ENCODE results near the gene ABRACL. TPM values are rescaled to one million over a fixed set of nuclear protein-coding genes. Genes with fewer than 3 reads are reported as not detected.

Gene ABRACL
- total RNA-seq, 1 experiment from 2014 or later: 75.7 TPM

DNA sequence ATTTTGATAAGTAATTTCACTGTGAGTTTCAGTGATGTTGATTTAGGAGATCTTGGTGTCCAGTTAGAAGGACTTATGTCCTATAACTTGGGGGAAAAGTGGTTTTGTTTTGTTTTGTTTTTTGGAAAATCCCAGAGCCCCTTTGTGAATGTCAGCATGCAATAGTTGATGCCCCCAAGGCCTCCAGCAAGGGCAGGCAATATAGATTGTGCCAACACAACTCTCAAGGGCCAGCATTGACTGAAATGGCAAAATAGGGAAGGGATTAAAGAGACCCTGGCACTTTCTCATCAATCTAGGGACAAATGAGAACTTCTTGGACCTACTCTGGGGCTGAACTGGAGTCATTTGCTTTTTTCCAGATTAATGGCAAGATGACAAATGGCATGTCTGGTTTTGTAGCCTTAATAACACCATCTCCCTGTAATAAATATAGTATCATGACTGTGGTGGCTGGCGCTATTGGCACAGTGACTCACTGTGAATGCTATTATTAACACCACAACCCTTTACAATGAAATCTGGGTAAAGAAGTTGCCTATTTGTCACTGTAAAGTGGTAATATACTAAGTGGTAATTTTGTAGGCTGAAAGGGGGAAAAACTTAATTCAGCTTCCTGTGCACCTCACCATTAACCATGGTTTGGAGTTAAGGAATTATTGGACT lies 51.8 kb downstream of the ABRACL start:
- DNase-seq (ENCODE audit: low read depth, low spot score): no peak
- in situ Hi-C loops (cut with HindIII; ENCODE audit: low pct_unique_long_range_greater_than_20kb, low sequenced_read_pairs): no loop called here

DNA sequence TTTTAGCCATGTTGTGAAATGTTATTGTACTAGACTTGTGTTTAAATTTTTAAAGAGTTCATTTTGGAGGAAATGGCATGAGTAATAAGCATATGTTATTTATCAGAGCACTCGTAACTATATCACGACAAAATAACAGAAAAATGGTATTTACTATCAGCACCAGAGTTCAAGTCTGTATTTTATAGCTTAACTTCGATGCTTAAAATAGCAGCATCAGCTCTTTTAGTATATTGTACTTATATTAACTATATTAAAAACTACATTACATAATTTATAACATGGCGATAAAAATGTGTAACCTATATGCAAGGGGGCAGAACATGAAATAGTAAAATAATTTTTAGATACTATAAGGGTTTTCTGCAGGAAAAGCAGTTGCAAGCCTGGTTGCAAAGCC lies 52.9 kb downstream of the ABRACL start:
- in situ Hi-C loops (cut with HindIII; ENCODE audit: low pct_unique_long_range_greater_than_20kb, low sequenced_read_pairs): no loop called here
- DNase-seq (ENCODE audit: low read depth, low spot score): no peak

DNA sequence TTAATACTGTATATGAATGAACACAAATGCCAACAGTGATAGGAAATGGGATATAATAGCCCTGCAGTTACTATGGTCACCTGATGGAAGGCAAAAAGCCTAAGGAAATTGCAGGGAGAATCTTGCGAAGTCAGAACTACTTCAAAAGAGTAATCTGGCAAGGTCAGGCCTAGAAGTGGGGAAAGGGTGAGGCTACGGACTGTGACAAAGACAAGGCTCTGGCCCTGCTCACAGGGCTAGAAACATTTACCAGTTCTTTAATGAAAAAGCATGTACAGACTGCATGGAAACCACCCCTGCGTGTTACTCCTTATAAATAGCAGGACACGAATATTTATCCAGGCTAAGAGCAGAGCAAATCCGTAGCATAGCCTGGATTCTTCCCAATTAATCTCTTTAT lies 53.8 kb downstream of the ABRACL start:
- in situ Hi-C loops (cut with HindIII; ENCODE audit: low pct_unique_long_range_greater_than_20kb, low sequenced_read_pairs): no loop called here
- no peak for DNase-seq (ENCODE audit: low read depth, low spot score)

DNA sequence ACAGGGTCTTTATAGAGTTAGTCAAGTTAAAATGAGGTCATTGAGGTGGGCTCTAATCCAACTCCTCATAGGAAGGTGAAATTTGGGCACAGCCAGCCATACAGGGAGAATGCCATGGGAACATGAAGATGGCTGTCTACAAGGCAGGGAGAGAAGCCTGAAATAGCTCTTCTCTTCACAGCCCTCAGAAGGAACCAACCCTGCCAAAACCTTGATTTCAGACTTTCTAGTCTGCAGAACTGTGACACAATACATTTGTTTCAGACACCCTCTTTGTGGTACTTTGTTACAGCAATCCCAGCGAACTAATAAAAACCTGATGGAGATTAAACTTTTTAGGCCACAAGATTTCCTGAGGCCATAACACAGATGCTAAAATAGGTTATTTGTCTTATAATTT lies 63.3 kb downstream of the ABRACL start:
- in situ Hi-C loops (cut with HindIII; ENCODE audit: low pct_unique_long_range_greater_than_20kb, low sequenced_read_pairs): no loop called here
- no peak for DNase-seq (ENCODE audit: low read depth, low spot score)

Other genes starting within 250 kb of the ABRACL start
- gene ECT2L, start 232.7 kb upstream of the ABRACL start, total RNA-seq (2014; rRNA removed; shearing (Covaris generic)): 0.03 TPM in 1 of 2 replicates, not detected in the other
- 66.4 and 76.0 TPM in 2 replicates for gene REPS1, start 40.5 kb upstream of the ABRACL start, total RNA-seq (2014; rRNA removed; shearing (Covaris generic))
- gene HECA, start 106.3 kb downstream of the ABRACL start, total RNA-seq (2014; rRNA removed; shearing (Covaris generic)): 5.9 and 6.4 TPM in 2 replicates